GM10266 (cell line): ENCODE measurements around the gene F7.

Source experiments
- DNase-seq: peaks from one replicate; pipeline ENCODE4 v3.0.0; 2012; ENCODE audit errors: extremely low spot score
- CTCF ChIP-seq: IDR thresholded peaks from 2 replicates; pipeline ENCODE4 v1.5.1; 2012; ENCODE audit warnings: mild to moderate bottlenecking, low read depth; ENCODE audit not compliant: control insufficient read depth, insufficient read depth; ENCODE audit errors: missing control alignments

F7 gene

GRCh38 chr13:113114511-113115362 lies 9.1 kb downstream of the F7 start:
- no peak for DNase-seq
- no peak for TF ChIP-seq CTCF

GRCh38 chr13:113115363-113116205 lies 10.0 kb downstream of the F7 start:
- DNase-seq, result no peak

GRCh38 chr13:113116206-113116800 lies 10.7 kb downstream of the F7 start:
- no peak for DNase-seq
- TF ChIP-seq CTCF, result no peak

More at GRCh38 chr13:113115363-113116205, 10.0 kb downstream of the F7 start:
- TF ChIP-seq CTCF, result no peak

DNA sequence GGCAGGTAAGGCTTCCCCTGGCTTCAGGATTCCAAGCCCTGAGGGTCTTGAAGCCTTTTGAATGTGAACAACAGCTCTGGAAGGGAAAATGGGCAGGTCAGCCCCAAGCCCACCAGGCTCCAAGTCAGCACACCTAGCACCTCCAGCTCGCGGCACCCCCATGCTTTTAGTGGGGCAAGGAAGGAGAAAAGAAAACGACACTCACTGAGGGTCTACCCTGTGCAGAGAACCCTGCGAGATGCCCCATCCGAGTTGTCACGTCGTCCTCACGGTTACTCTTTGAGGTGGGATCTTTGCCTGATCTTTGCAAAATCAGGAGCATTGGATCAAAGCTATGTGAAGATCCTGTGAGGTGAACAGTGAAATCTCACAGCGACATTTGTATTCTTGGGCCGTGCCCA lies 11.3 kb downstream of the F7 start:
- DNase-seq, result no peak
- TF ChIP-seq CTCF, result no peak

GRCh38 chr13:113117335-113117872 lies 11.8 kb downstream of the F7 start:
- no peak for DNase-seq
- TF ChIP-seq CTCF, result no peak

DNA sequence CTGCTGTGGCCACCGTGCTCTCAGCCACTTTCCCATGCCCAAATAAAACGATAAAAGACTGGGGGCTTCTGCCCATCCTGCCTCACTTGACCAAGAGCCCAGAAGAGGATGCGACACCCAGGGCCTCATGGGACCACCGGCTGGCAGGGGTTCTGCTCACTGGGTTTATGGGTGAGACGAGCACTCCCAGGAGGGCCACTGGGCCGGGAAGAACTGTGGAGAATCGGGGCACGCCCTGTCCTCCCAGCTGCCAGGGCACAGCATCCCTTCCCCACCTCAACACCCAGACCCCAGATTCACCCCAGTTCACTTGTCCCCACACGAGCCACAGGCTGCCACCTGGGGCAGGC lies 12.3 kb downstream of the F7 start:
- no peak for DNase-seq
- TF ChIP-seq CTCF, result no peak
